AG04450 (cell line): ENCODE measurements around the gene PLET1. TPM values are rescaled to one million over a fixed set of nuclear protein-coding genes. Genes with fewer than 3 reads are reported as not detected.

Experiments used
- CTCF ChIA-PET: fragments of 300-600, 350-600 bp; formaldehyde crosslinking; extraction: SDS; loops from one replicate; lab custom pipeline; 2022; ENCODE audit warnings: antibody characterized with exemption, inconsistent platforms; lab: Charles Lee
- POLR2A ChIA-PET: fragments of 350-600 bp; formaldehyde crosslinking; extraction: SDS; loops from one replicate; lab custom pipeline; 2021; ENCODE audit warnings: antibody characterized with exemption, inconsistent platforms; lab: Yijun Ruan, JAX
- DNase-seq: peaks from one replicate; pipeline ENCODE4 v3.0.0-alpha.2; 2011; ENCODE audit warnings: low read depth, low spot score
- H3K27ac ChIP-seq: one replicate; pipeline ENCODE4 v1.5.1; 2012; ENCODE audit warnings: low read depth, low read length, control low read depth
- H3K27me3 ChIP-seq: one replicate; pipeline ENCODE4 v1.6.0; 2012; ENCODE audit warnings: low read length; ENCODE audit not compliant: control insufficient read depth, insufficient read depth
- H3K4me3 ChIP-seq: 2 replicates; pipeline ENCODE4 v1.5.1; 2011; ENCODE audit warnings: mild to moderate bottlenecking, low read depth, low read length, control low read depth
- H3K9me3 ChIP-seq: 2 replicates; pipeline ENCODE4 v1.5.1; 2012; ENCODE audit warnings: low read length; ENCODE audit not compliant: control insufficient read depth, insufficient read depth
- CTCF ChIP-seq: IDR thresholded peaks from 2 replicates; pipeline ENCODE4 v1.5.1; 2011; ENCODE audit warnings: low read depth, low read length, control low read depth, inconsistent platforms
- polyA plus RNA-seq: library from polyadenylated mRNA; depleted of rRNA; stranded (reverse); fragments of >200 nt; gene quantifications from 2 replicates; pipeline ENCODE4 v1.2.3, GENCODE V29; 2011

Gene PLET1
- polyA plus RNA-seq, 1 experiment: not detected

GRCh38 chr11:112277029-112277428 lies 16.4 kb upstream of the PLET1 start:
- ChIA-PET POLR2A (no interaction called here), CTCF (interaction anchor here (0.5 to 16.5 kb wide), 2 partner anchors 19 to 56 kb away, joined by 4 to 711 read pairs; partner anchors contain the start of gene PTS)
- no peak overlapping the region for H3K4me3 ChIP-seq
- H3K9me3 ChIP-seq: no peaks in the 10 kb centered on the region
- H3K27me3 ChIP-seq: peaks cover 10% of the 10 kb centered on the region
- H3K27ac ChIP-seq: no peak overlapping the region
- DNase-seq: no peak
- no peak for TF ChIP-seq CTCF

- H3K27me3 ChIP-seq: peaks cover 5% of the 10 kb centered on the region
- CTCF ChIA-PET: interaction anchor here (0.9 to 16.5 kb wide), 2 partner anchors 53 to 161 kb away, joined by 4 to 711 read pairs; partner anchors contain the start of gene PTS
- no peak overlapping the region for H3K4me3 ChIP-seq
- no peak overlapping the region for H3K27ac ChIP-seq
- TF ChIP-seq CTCF: no peak
- H3K9me3 ChIP-seq: no peaks in the 10 kb centered on the region
- no peak for DNase-seq
- POLR2A ChIA-PET: no interaction called here
Measured at GRCh38 chr11:112274007-112274783, 13.5 kb upstream of the PLET1 start.

GRCh38 chr11:112273066-112273465 lies 12.4 kb upstream of the PLET1 start:
- Histone ChIP-seq H3K9me3 (no peaks in the 10 kb centered on the region), H3K27ac (no peak overlapping the region), H3K4me3 (no peak overlapping the region), H3K27me3 (peaks cover 5% of the 10 kb centered on the region)
- ChIA-PET CTCF (interaction anchor here (3.3 kb wide), 1 partner anchor 160 kb away, joined by 11 read pairs; no protein-coding TSS in a partner anchor), POLR2A (no interaction called here)
- no peak for DNase-seq
- no peak for TF ChIP-seq CTCF

- Histone ChIP-seq H3K27ac (no peak overlapping the region), H3K9me3 (no peaks in the 10 kb centered on the region), H3K27me3 (peaks cover 5% of the 10 kb centered on the region), H3K4me3 (no peak overlapping the region)
- TF ChIP-seq CTCF: no peak
- CTCF ChIA-PET: interaction anchor here (0.7 to 3.3 kb wide), 4 partner anchors 9 to 158 kb away, joined by 3 to 22 read pairs (median 8); no protein-coding TSS in a partner anchor
- POLR2A ChIA-PET: no interaction called here
- DNase-seq: no peak
Measured at GRCh38 chr11:112271242-112271641, 10.6 kb upstream of the PLET1 start.
